GM18870 (cell line): Measurements from ENCODE around the gene TREX2.
A peak's percentile ranks its signal among the peaks of the same experiment; 100 is the strongest.

Experiments
- ATAC-seq: cut with Tn5 transposase; IDR thresholded peaks from one replicate; pipeline ENCODE4 v1.9.1; 2021; ENCODE audit warnings: moderate library complexity; ENCODE audit not compliant: unreplicated experiment

The TREX2 gene

GRCh38 chrX:153476666-153477363 is 31.0 kb upstream of the TREX2 start:
- no peak for ATAC-seq

- ATAC-seq, result no peak
Observed at GRCh38 chrX:153475751-153476281, 30.0 kb upstream of the TREX2 start.

GRCh38 chrX:153475271-153475670 is 29.4 kb upstream of the TREX2 start:
- ATAC-seq, result no peak

- no peak for ATAC-seq
Observed at GRCh38 chrX:153474718-153475117, 28.9 kb upstream of the TREX2 start.

GRCh38 chrX:153474266-153474665 is 28.4 kb upstream of the TREX2 start:
- ATAC-seq, result no peak

- no peak for ATAC-seq
Observed at GRCh38 chrX:153473126-153473525, 27.3 kb upstream of the TREX2 start.

GRCh38 chrX:153471663-153472280 is 25.9 kb upstream of the TREX2 start:
- no peak for ATAC-seq

- ATAC-seq, result peak; percentile 49
Observed at GRCh38 chrX:153470411-153471363, 24.8 kb upstream of the TREX2 start, which contains the start of gene HAUS7. TSS of gene HAUS7 (minus strand) at chrX:153470576. CDS start at chrX:153470557, 19 bp downstream.

- ATAC-seq, result peak; percentile 24
Observed at GRCh38 chrX:153469811-153470410, 24.1 kb upstream of the TREX2 start.

- no peak for ATAC-seq
Observed at GRCh38 chrX:153468008-153468580, 22.2 kb upstream of the TREX2 start.

- ATAC-seq, result no peak
Observed at GRCh38 chrX:153465691-153466380, 20.0 kb upstream of the TREX2 start.

- no peak for ATAC-seq
Observed at GRCh38 chrX:153464116-153464515, 18.3 kb upstream of the TREX2 start.

GRCh38 chrX:153463556-153463955 is 17.7 kb upstream of the TREX2 start:
- no peak for ATAC-seq

GRCh38 chrX:153463031-153463430 is 17.2 kb upstream of the TREX2 start:
- no peak for ATAC-seq

- ATAC-seq, result no peak
Observed at GRCh38 chrX:153462291-153462690, 16.4 kb upstream of the TREX2 start.

GRCh38 chrX:153460826-153461225 is 15.0 kb upstream of the TREX2 start:
- ATAC-seq, result no peak

- ATAC-seq, result no peak
Observed at GRCh38 chrX:153459986-153460385, 14.1 kb upstream of the TREX2 start.

GRCh38 chrX:153458476-153458875 is 12.6 kb upstream of the TREX2 start:
- ATAC-seq, result no peak

GRCh38 chrX:153457827-153458466 is 12.1 kb upstream of the TREX2 start:
- ATAC-seq, result no peak
